ENCODE results near the gene WFDC11.

- TF ChIP-seq CTCF (conservative IDR thresholded peaks at IDR 0.05; ENCODE audit: low read depth, low read length) (0 out of 2 replicates have a peak, but pooled peaks have one; percentile 1), RFX5 (IDR thresholded peaks at IDR 0.05; ENCODE audit: low read depth, low read length) (no peak), USF2 (IDR thresholded peaks at IDR 0.05; ENCODE audit: low read depth, low read length) (no peak), CHD1 (IDR thresholded peaks at IDR 0.05; ENCODE audit: low read depth, low read length) (no peak)
Measured at GRCh38 chr20:45685896-45686295, 15.9 kb upstream of the WFDC11 start.
